ENCODE results near the gene CLCNKB. TPM values are rescaled to one million over a fixed set of nuclear protein-coding genes. Genes with fewer than 3 reads are reported as not detected.
"Not testable (repeated sequence)": the region's sequence is repeated elsewhere in the genome, so short reads cannot be mapped to it uniquely, and the experiment has no call there.

Gene CLCNKB
- total RNA-seq, 1 donor from 2014 or later = 1.4 TPM

DNA sequence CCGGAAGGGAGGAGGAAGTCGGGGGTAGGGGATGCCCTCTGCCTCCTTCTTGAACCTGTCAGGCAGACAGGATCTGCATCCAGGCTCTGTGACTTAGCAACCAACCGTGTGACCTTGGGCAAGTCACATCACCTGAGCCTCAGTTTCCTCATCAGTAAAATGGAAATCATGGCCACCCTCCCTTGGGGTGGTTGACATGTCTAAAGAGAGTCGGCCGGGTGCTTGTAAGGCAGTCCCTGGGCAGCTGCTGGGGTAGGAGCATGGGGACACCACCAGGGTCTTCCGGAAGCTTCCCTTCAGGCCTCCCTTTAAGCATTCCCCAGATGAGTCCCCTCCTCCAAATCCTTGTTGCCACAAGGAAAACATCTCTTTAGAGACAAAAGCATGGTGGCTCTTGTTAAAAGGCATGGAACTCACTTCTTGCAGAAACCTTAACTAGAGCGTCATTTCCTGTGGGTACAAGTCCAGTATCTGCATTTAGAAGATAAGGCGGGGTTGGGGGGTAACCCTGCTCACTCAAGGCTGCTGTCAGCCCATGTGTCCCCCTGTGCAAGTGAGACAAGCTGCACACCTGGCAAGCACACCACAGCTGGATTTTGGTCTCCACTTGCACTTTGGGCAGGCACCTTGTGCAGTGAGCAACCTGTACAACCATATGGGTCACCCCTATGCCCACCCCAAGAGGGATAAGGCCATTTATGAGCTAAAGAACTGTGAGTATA lies 10.4 kb downstream of the CLCNKB start:
- intact Hi-C loops (cut with DNase I) = loop anchor here (10.0 kb wide), 1 partner anchor 259 kb away; no protein-coding TSS in a partner anchor
- ATAC-seq (no peak), DNase-seq (ENCODE audit: low spot score) (no peak)

DNA sequence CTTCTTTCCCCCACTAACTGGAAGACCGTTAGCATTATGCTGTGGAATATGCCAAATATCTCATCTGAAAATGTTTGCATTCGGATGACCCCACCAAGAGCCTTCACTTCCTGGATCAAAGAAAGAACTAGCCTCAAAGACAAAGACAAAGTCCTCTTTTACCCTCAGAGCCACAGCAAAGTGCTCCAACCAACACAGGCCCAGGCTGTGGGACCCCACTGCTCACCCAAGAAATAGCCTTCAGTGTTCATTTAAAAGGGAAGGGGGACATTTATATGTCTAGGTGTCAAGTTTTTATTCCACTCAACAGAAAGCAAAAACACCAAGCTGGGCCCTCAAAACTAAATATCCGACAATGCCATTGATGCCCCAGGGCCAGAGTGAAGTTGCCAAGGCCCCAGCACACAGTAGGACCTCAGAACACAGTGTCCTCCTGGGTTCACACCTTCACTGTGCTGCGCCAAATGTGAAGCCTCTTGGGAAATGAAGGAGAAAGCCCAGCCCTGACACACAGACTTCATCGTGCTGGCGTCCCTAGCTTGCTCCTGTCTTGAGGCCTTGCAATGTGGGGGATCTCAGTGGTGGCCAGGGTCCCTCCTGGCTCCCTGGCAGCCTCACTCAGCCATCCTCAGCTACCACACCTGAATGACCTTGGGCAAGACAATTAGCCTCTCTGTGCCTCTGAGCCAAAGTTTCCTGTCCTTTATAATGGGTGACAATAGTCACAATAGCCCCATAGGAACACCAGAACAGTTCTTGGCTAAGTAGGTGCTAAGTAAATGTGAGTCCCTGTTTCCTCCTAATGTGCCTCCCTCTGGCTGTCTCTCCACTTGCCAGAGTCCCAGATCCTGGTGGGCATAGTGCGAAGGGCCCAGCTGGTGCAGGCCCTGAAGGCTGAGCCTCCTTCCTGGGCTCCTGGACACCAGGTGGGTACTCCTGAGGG lies 11.3 kb downstream of the CLCNKB start:
- intact Hi-C loops (cut with DNase I) = loop anchor here (10.0 kb wide), 1 partner anchor 260 kb away; no protein-coding TSS in a partner anchor
- ATAC-seq (no peak), DNase-seq (ENCODE audit: low spot score) (no peak)

DNA sequence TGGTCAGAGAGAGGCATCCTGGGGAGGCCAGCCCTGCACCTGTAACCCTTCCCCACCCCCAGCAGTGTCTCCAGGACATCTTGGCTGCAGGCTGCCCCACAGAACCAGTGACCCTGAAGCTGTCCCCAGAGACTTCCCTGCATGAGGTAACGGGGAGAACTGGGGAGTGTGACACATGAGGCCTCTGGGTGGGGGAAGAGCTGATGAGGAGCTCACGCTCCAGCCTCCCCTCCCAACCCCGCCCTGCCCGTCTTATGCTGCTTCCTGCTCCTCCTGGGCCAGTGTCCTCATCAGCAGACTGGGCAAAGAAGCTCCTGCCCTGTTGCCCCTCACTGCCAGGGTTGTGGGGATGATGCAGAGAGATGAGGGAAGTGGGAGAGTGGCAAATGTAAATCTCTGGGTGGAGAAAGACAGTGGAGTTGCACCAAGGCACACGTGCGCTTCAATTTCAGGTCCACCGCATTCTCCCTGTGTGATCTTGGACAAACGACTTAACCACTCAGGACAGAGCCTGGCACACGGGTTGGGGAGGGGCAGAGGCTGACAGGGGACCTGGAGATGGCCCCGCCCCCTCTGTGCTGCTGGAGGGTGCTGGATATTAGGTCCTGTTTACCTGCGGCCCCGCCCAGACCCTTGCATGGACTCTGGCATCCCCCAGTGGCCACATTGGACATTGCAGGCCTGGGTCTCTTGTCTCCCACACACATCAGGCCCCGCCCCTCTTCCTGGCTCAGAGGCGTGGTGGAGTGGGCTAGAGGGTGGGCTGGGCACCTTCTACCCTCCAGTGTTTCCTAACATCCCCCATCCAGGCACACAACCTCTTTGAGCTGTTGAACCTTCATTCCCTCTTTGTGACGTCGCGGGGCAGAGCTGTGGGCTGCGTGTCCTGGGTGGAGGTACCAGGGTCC lies 12.3 kb downstream of the CLCNKB start:
- intact Hi-C loops (cut with DNase I) = loop anchor here (10.0 kb wide), 1 partner anchor 261 kb away; no protein-coding TSS in a partner anchor
- peak; percentile 91 for DNase-seq (ENCODE audit: low spot score)
- ATAC-seq = peak; percentile 77

DNA sequence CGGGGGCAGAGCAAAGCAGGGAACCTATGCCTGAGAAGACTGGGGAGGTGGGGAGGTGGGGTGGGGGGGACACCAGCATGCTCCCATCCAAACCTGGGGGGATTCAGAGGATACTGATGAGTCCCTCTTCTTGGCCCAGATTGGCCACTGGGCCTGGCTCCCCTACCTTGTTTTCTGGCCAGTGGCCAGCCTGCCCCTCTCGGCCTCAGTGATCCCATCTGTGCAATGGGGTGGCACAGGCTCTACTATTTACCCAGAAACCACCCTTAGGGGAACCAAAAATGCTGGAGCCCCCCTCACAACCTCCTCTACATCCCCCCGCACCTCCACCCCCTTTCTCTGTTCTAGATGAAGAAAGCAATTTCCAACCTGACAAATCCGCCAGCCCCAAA lies 12.9 kb downstream of the CLCNKB start:
- not testable (repeated sequence) for ATAC-seq; DNase-seq (ENCODE audit: low spot score)
- intact Hi-C loops (cut with DNase I) = loop anchor here (10.0 kb wide), 1 partner anchor 262 kb away; no protein-coding TSS in a partner anchor

DNA sequence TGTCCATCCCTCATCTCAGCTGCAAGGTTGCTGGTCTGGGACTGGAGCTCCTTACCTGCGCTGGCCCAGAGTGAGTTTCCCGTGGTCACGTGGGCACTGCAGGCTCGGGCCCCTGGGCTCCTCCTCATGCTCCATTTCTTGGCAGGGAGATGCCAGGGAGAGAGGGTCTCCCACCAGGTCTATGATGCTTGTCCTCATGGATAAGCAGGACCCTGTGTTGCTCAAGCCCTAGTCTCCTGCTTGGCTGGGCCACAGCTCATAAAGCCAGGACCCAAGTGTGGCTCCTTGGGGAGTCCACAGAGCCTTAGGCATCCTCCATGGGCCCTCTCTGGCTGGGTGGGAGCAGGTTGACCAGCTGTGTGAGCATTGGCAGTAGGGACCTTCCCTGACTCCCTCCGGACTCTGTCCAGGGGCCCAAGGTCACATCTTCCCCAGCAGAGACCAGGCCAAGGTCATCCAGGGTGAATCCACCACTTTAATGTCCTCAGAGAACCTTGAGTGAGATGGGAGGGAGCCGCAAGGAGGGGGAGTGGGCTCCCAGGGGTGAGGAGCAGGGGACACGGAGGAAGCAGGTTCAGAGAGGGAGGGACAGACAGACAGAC lies 13.8 kb downstream of the CLCNKB start:
- not testable (repeated sequence) for ATAC-seq; DNase-seq (ENCODE audit: low spot score)
- intact Hi-C loops (cut with DNase I) = loop anchor here (10.0 kb wide), 1 partner anchor 263 kb away; no protein-coding TSS in a partner anchor

DNA sequence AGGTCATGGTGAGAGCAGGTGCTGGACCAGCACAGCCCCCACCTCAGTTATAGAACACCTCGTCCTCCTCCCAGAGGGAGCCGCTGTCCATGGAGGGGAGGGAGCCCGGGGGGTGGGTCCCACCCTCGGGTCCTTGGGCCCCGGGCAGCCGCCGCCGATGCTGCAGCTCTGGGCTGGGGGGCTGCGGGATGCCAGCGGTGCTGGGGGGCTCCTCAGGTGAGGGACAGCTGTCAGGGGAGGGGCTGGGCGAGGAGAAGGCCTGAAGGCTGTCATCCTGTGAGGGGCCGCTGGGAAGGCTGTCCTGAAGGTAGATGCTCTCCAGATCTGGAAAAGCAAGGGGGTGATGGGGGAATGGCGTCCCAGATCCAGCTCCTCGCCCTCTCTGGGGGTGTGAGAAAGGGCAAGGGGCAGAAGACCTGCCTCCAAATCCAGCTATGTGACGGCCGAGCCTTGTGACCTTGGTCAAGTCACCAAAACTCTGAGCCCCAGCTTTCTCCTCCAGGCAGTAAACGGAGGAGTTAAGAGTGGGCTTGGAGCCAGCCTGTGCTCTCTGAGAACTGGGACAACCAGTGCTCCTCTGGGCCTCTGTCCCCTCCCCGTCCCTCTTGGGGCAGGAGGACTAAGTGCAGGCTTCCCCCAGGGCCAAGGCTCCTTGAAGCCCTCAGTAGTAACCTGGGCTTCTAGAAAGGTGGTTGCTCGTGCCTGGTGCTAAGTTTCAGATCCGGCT lies 15.0 kb downstream of the CLCNKB start:
- not testable (repeated sequence) for ATAC-seq; DNase-seq (ENCODE audit: low spot score)
- intact Hi-C loops (cut with DNase I) = loop anchor here (10.0 kb wide), 1 partner anchor 264 kb away; no protein-coding TSS in a partner anchor

DNA sequence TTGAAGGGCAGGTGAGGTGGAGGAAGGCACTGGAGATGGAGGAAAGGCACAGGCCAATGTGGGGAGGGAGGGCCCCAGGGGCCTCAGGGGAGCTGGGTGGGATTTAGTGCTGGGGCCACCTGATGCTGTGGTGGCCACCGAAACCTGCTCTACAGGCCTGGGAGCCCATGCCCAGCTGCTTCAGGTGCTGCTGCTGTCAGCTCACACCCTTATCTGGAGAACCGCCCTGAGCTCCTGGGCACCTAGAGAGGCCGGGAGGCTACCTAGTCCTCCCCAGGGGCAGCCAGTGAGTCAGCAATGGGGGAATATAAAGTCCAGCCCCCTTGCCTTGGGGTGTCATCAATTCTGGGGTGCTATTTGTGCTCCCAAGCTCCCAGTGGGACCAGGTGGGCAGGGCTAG lies 17.7 kb downstream of the CLCNKB start:
- ATAC-seq = no peak

DNA sequence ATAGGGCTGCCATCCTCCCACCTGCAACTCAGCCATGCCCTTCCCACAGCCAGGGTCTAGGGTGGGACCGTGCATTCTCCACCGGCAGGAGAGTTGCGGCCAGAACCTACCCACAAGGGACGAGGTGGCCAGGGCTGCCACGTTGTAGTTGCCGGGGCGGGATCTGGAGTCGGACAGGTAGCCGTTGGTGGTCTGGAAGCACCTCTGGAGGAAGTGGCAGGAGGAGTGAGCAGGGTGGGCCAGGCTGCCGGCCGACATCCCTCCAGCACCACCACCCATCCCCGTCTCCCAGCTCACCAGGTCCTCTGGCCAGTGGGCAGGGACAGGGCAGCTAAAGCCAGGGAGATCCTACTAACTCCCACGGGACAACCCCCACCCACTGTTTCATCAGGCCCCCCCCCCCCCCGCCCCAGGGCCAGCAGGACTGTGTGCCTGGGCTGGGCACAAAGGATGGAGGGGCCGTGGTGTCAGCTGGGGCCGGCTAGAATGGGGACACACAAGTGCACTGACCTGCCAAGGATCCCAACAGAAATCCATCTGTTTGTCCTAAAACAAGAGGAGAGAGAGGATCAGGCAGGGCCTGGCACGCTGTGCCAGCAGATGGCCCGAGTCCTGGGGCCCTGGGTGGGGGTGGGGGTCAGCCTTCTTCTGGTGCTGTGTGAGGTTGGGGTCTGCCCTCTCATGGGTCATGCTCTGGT lies 18.6 kb downstream of the CLCNKB start:
- intact Hi-C loops (cut with DNase I) = loop anchor here (1.0 kb wide), 1 partner anchor 21 kb away; no protein-coding TSS in a partner anchor
- ATAC-seq; DNase-seq (ENCODE audit: low spot score): not testable (repeated sequence)

More for the DNA sequence above, 17.7 kb downstream of the CLCNKB start:
- DNase-seq (ENCODE audit: low spot score) = no peak
- intact Hi-C loops (cut with DNase I) = no loop called here

DNA sequence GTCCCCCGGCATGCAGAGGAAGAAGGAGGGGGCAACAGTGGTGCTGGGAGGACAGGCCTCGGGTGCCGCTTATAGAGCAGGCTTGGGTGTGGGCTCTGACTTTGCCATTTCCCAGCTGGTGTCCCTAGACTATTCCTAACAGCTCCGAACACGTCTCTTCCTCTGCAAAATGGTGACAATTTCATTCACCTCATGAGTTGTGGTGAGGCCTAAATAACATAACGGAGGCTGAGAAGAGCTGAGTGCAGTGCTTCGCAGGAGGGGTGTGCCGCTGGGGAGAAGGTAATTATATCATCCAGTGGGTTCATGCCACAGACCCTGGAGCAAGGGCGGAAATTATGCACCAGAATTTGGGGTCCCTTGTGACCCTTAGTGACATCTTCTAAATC lies 19.1 kb downstream of the CLCNKB start:
- ATAC-seq; DNase-seq (ENCODE audit: low spot score): not testable (repeated sequence)

DNA sequence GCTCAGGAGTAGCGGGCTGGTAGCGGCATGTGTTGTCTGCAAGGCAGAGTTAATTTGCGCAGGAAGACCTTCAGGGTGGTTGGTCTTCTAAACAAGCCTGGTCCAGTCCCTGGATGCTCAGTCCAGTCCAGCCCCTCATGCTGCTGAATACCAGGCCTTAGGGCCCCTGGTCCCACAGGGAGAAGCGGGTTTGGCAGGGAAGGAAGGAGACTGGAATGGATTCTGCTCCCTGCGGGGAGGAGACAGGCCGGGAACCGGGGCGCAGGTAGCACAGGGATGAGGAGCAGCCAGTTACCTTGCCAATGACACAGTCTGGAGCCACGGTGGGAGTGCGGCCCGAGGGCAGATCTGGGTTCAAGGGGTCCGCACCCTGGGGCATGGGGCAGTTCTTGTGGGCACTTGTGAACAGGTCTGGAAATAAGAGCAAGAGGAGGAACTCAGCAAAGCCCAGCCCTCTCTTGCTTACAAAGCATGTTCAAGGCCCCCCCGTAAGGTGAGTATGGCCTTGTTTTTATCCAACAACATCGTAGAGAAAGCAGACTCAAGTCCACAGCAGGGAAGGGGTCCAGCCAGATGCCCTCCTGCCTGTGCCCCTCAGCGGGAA lies 19.7 kb downstream of the CLCNKB start:
- no peak for DNase-seq (ENCODE audit: low spot score)
- intact Hi-C loops (cut with DNase I) = no loop called here
- ATAC-seq = no peak

More for the DNA sequence above, 19.1 kb downstream of the CLCNKB start:
- intact Hi-C loops (cut with DNase I) = loop anchor here (1.0 kb wide), 1 partner anchor 21 kb away; no protein-coding TSS in a partner anchor

DNA sequence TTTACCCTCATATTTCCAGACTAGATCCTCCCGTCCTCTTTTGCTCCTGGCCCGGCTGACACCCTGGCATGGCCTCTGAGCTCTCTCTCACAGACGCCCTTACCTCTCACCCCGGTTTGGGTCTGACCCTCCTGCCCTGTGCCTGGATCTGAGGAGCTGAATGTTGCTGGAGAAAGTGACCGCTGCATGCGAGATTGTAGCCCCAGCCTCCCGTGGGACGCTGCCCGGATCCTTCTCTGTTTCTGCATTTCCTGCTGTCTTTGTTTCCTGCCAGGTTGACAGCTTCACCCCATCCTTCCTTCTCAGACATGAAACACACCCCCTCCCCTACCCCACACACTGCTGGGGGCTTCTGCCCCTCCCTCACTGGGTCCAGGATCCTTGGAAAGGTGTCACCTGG lies 20.3 kb downstream of the CLCNKB start:
- ATAC-seq (no peak), DNase-seq (ENCODE audit: low spot score) (no peak)
- intact Hi-C loops (cut with DNase I) = no loop called here

DNA sequence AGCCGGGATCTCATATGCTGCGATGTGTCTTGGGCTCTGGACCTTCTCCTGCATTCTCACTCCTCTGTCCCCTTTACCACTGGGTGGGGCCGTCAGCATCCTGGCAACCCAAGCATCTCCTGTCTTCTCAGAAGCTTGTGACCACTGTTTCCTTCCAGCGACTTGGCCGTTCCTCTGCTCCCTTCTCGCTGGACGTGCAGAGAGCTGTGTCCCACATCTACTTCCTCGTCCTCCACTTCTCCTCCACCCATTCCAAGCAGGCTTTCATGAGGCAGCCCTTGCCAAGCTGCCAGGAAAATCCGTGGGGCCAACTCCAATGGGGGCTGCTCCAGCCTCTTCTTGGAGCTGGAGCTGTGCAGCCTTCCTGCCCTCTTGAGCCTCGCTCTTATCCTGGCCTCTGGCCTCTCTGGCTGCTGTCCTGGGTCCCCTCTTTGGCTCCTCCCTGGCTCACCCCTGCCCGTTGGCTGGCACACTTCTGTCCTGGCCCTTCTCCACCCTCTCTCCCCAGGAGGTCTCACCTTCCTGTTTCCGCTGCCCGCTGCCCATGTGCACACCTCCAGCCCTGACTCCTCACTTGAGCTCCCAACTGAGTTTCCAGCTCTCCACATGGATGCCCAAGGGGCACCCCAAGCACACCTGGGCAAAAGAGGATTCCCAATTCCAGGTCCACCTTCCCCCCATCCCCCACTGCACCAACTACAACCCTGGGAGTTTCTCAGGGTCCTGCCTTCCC lies 21.1 kb downstream of the CLCNKB start:
- no peak for DNase-seq (ENCODE audit: low spot score)

DNA sequence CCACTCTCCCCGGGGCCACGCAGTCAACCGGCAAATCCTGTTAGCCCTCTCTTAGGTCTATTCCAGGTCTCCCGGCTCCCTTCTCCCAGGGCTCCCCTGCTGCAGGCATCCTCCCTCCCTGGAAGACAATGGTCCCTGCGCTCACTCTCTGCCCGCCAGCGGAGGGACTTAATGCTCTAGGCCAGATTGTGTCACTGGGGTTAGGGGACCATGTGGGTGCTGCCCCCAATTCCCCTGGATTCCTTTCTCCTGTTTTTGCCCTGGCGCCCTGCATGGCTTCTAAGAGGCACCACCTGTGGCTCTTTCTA lies 21.6 kb downstream of the CLCNKB start:
- intact Hi-C loops (cut with DNase I) = no loop called here
- no peak for ATAC-seq
- DNase-seq (ENCODE audit: low spot score) = no peak

More for the DNA sequence above, 21.1 kb downstream of the CLCNKB start:
- intact Hi-C loops (cut with DNase I) = no loop called here
- no peak for ATAC-seq

DNA sequence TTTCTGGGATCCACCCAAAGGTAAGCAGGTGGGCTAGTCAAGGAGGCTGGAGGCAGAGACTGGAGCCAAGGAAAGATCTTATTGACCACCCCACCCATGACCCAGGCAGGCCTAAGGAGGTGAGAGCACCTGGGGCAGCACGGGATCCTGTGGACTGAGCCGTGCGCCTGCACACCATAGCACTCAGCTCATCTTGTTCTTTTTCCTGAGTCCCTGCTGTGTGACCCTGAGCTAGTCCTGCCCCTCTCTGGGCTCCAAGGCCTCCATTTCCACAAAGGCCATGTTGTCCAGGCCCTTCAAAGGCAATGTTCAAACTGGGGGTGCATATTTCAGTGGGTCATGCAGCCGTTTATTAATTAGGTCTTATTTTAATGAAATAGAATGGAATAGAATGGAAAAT lies 22.7 kb downstream of the CLCNKB start:
- no peak for DNase-seq (ENCODE audit: low spot score)
- intact Hi-C loops (cut with DNase I) = no loop called here

DNA sequence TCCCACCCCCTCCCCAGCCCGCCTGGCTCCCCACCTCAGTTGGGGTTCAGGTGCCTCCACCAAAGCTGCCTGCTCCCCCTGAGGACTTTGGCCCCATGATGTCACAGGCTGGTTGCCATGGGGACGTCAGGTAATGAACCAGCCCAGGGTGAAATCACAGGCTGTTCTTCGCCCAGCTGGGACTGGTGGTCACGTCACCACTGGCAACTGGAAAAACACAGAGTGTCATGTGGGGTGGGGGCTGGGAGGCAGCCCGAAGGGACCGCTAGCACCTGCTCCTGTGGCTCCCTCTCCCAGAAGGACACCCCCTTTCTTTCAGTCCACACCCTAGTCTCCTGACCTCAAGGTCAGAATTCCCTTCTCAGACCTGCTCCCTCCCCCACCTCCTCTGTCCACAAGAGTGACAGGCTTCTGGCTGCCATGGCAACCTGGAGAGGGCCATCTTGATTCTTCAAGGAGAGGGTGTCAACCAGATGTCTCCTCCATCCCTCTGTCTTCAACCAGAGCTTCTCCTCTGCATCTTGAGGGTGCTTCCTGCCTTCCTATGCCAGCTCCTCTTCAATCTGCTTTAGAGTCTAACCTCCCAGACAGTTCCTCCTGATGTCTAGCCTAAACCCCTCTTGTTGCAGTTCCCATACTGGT lies 23.7 kb downstream of the CLCNKB start:
- DNase-seq (ENCODE audit: low spot score) (no peak), ATAC-seq (no peak)
- intact Hi-C loops (cut with DNase I) = no loop called here

More for the DNA sequence above, 22.7 kb downstream of the CLCNKB start:
- ATAC-seq = no peak

Data from sciatic nerve (tissue), 2 donors.